NT2/D1 (cell line): ENCODE results near the gene CXCL12.

Experiments
- SUZ12 ChIP-seq: IDR thresholded peaks from 2 replicates; pipeline ENCODE4 v1.6.1; 2011; ENCODE audit not compliant: insufficient read length, insufficient read depth; ENCODE audit errors: extremely low read depth
- YY1 ChIP-seq: IDR thresholded peaks from 2 replicates; pipeline ENCODE4 v1.6.1; 2011; ENCODE audit not compliant: insufficient read length, insufficient read depth
- ZNF274 ChIP-seq: IDR thresholded peaks from 2 replicates; pipeline ENCODE4 v1.6.1; 2011; ENCODE audit warnings: mild to moderate bottlenecking, low read depth, low read length

DNA sequence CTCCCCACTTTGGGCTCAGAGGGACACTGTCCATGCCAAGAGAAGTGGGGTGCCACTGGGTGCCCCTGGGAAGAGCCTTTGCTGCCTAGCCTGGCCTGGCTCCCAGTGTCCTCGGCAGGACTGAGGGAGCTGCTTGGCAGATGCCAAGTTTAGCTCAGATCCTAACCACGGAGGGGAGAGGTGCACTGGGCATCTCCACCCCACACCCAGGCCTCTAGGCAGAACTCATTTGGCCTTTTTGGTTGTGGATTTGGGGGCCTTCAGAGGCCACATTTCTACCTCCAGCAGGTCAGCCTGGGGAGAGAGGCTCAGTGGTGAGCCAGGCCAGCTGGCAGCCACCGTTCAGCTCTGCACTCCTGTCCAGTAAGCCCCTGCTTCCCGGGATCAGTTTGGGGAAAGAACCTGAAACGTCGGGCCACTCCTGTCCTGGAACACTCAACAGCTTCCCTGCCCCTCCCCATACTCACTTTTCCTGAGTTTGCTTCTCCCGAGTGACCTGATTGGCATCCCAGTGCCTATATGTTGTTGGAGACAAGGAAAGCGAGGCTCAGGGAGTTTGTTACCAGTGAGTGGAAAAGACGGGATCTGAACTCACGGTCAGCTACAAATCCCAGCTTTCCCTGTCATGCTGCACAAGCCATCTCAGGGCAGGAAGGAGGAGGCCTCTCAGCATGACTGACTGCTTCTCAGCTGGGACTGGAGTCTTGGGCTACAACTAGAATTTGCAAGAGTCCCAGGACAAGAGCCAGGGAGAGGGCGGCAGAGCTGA, 11.2 kb upstream of the CXCL12 start:
- TF ChIP-seq YY1 (no peak), ZNF274 (no peak), SUZ12 (no peak)
